Fibroblast of lung (primary cell): ENCODE data around the gene TMEM269.

Experiments
- EZH2 ChIP-seq: IDR thresholded peaks from 2 replicates; pipeline ENCODE4 v1.5.1; 2012; ENCODE audit warnings: low read length, control low read depth, mild to moderate bottlenecking; ENCODE audit errors: missing control alignments
- TF ChIP-seq, protein P1 (sequence below), 2 donors: IDR thresholded peaks in 1 of 2; conservative IDR thresholded peaks in 1 of 2; 1 replicate in 1 of 2; 2 replicates in 1 of 2; pipeline ENCODE4 v1.5.1; 2011 to 2012; ENCODE audit warnings: low read length in 2 of 2, control low read depth in 1 of 2, inconsistent platforms in 1 of 2, low read depth in 1 of 2, mild to moderate bottlenecking in 1 of 2

- TF ChIP-seq, protein P1, sequence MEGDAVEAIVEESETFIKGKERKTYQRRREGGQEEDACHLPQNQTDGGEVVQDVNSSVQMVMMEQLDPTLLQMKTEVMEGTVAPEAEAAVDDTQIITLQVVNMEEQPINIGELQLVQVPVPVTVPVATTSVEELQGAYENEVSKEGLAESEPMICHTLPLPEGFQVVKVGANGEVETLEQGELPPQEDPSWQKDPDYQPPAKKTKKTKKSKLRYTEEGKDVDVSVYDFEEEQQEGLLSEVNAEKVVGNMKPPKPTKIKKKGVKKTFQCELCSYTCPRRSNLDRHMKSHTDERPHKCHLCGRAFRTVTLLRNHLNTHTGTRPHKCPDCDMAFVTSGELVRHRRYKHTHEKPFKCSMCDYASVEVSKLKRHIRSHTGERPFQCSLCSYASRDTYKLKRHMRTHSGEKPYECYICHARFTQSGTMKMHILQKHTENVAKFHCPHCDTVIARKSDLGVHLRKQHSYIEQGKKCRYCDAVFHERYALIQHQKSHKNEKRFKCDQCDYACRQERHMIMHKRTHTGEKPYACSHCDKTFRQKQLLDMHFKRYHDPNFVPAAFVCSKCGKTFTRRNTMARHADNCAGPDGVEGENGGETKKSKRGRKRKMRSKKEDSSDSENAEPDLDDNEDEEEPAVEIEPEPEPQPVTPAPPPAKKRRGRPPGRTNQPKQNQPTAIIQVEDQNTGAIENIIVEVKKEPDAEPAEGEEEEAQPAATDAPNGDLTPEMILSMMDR (conservative IDR thresholded peaks at IDR 0.05 in 1 of 2, IDR thresholded peaks at IDR 0.05 in 1 of 2; ENCODE audit: low read depth in 1 of 2, low read length in 2 of 2), result no peak
- TF ChIP-seq EZH2, result no peak
Observed at GRCh38 chr1:42752284-42752683, 32.5 kb upstream of the TMEM269 start.
